Coronary artery (tissue), 2 donors: ENCODE data around the gene CFDP1.
A peak's percentile ranks its signal among the peaks of the same experiment; 100 is the strongest.

Source experiments
- DNase-seq: peaks from one replicate; pipeline ENCODE4 v3.0.0-alpha.2; 2017; ENCODE audit warnings: low spot score
- H3K27ac ChIP-seq, 2 donors: fragments of 200-600 bp; sonication (generic); one replicate each; pipeline ENCODE4 v1.5.1; 2016 to 2019
- H3K4me3 ChIP-seq: fragments of 200-600 bp; sonication (generic); 2 replicates; pipeline ENCODE4 v1.5.1; 2016; ENCODE audit warnings: mild to moderate bottlenecking, moderate library complexity
- CTCF ChIP-seq: fragments of 200-600 bp; sonication (generic); IDR thresholded peaks from one replicate; pipeline ENCODE4 v1.5.1; 2019; ENCODE audit warnings: antibody characterized with exemption

CFDP1 gene

GRCh38 chr16:75248142-75248535, 185.2 kb downstream of the CFDP1 start:
- no peak for TF ChIP-seq CTCF
- H3K27ac ChIP-seq = peak overlapping the region; percentile 94 to 98
- no peak for DNase-seq
- peak overlapping the region; percentile 88 for H3K4me3 ChIP-seq

GRCh38 chr16:75247249-75247648, 186.1 kb downstream of the CFDP1 start:
- DNase-seq = no peak
- no peak for TF ChIP-seq CTCF
- peak overlapping the region; percentile 88 for H3K4me3 ChIP-seq
- H3K27ac ChIP-seq = peak overlapping the region; percentile 94 to 98

- Histone ChIP-seq H3K4me3 (peak overlapping the region; percentile 88), H3K27ac (peak overlapping the region; percentile 94 to 98)
- no peak for TF ChIP-seq CTCF
- no peak for DNase-seq
Observed at GRCh38 chr16:75246504-75247205, 186.6 kb downstream of the CFDP1 start.

- Histone ChIP-seq H3K4me3 (peak overlapping the region; percentile 54), H3K27ac (peak overlapping the region; percentile 94 to 98)
- DNase-seq = peak; percentile 98
- TF ChIP-seq CTCF = no peak
Observed at GRCh38 chr16:75244844-75245758, 188.2 kb downstream of the CFDP1 start.

- H3K27ac ChIP-seq = peak overlapping the region; percentile 94 to 98
- peak overlapping the region; percentile 48 for H3K4me3 ChIP-seq
- no peak for DNase-seq
- no peak for TF ChIP-seq CTCF
Observed at GRCh38 chr16:75244225-75244809, 189.0 kb downstream of the CFDP1 start.
